Activated CD4-positive, alpha-beta T cell treated with anti-CD3 and anti-CD28 coated beads, Interleukin-2, amount 50 U/mL, for 48 hours (primary cell): Measurements from ENCODE around the gene CD79B.

Experiments
- DNase-seq, 2 experiments: peaks; one replicate each; pipeline ENCODE4 v3.0.0-alpha.2; 2020

The CD79B gene

GRCh38 chr17:63931981-63932561 is at the start of gene CD79B:
Gene CD79B (minus strand): TSS chr17:63932331. CDS start chr17:63932261, 70 bp downstream.
- DNase-seq = peak; percentile 57 to 62

DNA sequence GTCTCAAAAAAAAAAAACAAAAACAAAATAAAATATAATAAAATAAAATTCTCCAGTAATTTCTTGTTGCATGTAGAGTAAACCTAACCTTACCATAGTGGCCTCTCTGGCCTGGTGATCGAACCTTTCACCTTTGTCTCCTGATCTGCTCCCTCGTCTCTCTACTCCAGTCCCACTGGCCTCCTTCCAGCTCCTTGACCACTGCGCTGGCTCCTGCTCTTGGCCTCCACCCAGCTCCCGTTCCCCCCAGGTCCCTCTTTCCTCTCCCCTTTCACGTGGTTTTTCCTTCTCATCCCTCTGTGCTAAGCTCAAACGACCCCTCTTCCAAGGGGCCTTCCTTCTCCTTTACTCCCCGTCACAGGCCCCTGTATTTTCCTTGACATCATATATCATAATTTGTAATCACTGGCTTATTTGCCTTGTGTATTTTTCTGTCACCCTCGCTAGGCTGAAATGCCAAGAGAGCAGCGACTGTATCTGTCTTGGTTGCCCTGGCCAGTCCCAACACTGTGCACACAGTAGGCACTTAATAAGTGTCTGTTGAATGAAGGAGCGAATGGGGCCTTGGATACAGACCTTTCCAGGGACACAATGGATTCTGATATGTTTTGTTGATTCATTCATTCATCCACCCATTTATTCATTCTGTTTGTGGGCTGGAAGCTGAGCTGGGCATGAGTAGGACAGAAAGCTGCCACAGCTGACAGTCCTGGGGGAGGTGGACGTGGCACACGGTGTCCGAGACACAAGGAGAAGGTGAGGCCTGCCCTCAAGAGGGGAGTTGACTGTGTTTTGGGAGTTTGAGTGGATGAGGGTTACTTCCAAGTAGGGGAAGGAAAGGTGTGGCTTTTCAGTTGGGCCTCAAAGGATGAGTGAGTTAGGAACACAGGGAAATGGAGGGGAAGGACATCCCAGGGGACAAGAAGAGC is 46.4 kb upstream of the CD79B start:
- DNase-seq = no peak

DNA sequence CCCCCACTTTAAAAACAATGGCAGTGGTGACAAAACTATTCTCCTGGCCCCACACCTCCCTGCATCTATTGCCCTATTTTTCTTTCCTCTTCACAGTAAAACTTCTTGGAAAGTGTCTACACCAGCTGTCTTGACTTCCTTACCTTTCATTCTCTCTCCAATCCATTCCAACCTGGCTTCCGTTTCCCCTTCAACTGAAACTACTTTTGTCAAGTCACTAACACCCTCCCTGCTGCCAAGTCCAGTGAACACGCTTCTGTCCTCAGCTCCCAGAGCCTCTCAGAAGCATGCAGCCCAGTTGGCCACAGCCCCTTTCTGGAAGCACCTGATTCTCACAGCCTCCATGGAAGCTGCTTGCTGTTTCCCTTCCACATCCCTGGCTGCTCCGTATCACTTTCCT is 44.6 kb upstream of the CD79B start:
- DNase-seq = no peak

GRCh38 chr17:63975541-63976092 is 43.5 kb upstream of the CD79B start:
- DNase-seq = no peak

DNA sequence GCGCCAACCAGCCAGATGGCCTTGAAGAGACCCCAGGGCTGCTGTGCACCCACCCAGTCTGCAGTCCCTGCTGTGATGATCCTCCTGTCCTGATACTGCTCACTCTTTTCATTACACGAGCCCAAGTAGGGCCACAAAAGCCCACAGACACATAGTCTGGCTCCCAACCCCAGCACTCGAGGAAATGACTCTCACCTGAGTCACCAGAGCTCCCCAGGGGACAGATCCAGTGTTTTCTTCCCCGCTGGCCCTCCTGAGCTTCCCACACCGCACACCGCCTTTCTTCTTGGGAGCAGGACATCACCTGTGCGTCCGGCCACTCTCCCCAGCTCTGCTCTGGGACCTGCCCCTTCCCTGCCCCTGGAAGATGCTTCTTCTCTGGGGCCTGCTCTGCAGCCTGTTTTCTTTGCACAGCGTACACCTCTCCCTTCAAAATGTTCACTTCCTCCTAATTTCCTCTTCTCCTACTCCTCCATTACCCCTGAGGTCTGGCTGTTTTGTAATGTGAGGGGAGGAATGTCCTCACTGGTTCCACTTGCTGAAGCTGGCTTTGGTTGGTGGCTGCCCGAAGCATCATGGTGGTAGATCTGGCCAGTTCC is 42.6 kb upstream of the CD79B start:
- no peak for DNase-seq

GRCh38 chr17:63973930-63974593 is 41.9 kb upstream of the CD79B start:
- DNase-seq = no peak

DNA sequence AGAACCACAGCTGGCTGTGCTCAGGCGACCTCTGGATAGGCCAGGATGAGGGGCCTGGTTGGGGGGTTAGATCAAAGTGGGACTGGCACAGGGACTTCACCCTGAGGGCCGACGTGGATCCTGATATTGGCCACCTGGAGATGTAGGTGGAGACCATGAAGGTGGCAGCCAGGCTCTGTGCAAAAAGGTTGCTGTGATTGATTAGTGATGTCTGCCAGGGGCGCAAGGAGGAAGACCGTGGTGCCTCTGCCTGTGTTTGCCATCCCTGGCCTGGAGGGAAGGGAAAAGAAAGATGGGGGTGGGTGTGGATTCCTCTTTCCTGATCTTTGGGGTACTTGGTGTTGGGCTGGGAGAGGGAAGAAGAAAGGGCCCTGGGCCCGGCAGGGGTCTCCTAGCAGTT is 41.1 kb upstream of the CD79B start:
- no peak for DNase-seq

GRCh38 chr17:63972796-63973195 is 40.7 kb upstream of the CD79B start, which contains the start of gene SCN4A:
Gene SCN4A (minus strand): TSS chr17:63972918. CDS start chr17:63972841, 77 bp downstream.
- no peak for DNase-seq

- no peak for DNase-seq
Observed at GRCh38 chr17:63969278-63969677, 37.1 kb upstream of the CD79B start.

DNA sequence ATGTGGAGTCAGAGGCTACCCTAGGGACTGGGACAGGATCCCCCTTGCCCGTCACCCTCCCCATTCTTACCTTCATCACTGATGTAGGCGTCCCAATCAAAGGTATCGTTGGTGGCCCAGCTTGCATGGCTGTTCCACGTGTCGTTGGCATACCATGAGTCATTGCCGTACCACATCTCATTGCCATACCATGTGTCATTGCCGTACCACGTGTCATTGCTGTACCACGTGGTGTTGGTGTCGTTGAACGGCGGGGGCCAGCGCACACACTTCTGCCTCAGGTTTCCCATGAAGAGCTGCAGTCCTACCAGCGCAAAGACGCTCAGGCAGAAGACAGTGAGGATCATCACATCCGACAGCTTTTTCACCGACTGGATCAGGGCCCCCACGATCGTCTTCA is 35.8 kb upstream of the CD79B start:
- DNase-seq = peak in 1 of 2 experiments; percentile 29

GRCh38 chr17:63966646-63967264 is 34.6 kb upstream of the CD79B start:
- DNase-seq = no peak

DNA sequence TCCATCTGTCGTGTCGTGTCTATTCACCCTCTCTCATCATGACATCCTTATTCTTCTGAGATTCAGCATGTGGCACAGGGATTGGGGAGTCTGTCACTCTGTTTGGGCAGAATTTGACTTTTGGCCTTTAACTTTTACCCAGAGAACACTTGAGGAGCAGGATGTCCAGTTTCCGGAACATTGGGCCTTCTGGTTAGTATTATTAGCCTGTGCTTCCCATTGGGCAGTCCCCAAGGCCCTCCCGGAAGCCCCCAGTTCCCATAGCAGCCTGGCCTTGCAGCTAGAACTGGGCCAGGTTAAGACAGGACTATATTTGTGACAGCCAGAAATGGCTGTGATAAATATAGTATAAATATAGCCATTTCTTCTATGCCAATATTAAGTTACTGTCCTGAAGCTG is 31.0 kb upstream of the CD79B start:
- no peak for DNase-seq

- no peak for DNase-seq
Observed at GRCh38 chr17:63962298-63962744, 30.2 kb upstream of the CD79B start.

DNA sequence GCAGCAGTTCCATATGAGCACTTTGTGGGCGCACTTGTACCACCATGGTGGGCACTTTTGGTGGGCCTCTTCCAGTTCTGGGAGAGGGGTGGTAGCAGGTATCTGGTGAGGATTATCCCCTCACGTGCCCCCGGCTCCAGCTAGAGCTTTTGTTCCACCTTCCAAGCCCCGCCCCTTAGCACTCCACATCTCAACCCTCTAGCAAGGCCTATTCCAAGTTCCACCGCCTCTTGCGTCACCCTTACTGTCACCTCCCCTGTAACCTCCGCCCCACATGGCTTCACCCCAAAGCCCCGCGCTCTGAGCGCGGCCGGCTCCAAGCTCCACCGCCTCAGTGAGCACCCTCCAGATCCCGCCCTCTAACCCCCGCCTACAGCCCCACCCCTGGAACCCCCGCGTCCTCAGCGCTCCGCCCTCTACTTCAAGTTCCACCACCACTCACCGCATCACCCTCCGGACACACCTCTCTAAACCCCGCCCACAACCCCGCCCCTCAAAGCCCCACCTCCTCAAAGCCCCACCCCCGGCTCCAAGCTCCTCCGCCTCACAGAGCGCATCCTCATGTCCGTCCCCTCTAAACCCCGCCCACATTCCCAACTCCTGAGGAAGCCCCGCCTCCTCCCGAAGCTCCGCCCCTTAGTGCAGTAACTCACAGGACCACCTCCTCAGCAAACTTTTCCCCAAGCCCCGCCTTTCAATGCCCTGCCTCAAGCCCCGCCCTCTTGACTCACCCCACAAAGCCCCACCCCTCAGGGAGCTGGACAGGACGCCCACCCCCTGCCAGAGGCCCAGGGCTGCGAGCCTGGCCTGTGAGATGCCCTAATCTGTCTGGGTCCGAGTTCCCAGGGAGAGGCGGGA is 29.5 kb upstream of the CD79B start:
- peak; percentile 44 to 58 for DNase-seq

- DNase-seq = no peak
Observed at GRCh38 chr17:63960430-63960829, 28.3 kb upstream of the CD79B start.

DNA sequence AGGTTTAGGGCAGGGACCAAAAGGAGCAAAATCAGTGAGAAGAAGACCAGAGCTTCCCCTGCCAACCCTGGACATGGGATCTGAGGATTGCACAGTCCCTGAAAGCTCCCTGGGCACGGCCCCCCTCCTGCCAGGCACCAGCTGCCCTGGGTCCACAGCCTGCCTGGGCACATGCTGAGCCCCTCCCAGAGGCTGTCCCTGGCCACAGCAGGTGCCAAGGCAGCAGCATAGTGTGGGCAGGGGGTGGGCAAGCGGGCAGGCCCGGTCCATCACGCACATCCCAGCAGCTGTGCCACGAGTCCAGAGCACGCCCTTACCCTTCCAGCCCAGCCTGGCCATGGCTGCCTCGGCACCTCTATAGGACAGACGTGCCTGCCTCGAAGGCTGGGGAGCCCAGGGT is 27.9 kb upstream of the CD79B start:
- DNase-seq = no peak

DNA sequence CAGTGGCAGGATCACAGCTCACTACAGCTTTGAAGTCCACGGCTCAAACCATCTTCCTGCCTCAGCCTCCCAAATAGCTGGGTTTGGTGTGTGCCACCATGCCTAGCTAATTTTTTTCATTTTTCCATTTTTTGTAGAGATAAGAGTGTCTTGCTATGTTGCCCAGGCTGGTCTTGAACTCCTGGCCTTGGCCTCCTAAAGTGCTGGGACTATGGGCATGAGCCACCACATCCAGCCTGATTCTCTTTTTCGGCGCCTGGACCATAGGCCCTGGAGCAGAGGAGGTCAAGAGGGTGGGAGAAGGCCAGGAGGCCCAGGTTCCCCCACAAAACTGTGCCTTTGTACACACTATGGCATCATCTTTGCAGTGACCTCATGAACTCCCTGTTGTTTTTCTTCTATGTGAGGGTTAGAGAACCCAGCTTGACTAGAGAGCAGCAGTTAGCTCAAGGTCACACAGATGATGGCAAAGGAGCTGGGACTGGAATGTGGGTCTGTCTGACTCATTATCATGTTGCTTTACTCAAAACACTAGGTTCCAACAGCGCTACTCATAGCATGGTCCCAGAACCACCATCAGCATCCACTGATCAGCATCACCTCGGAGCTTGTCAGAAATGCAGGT is 24.3 kb upstream of the CD79B start:
- no peak for DNase-seq

GRCh38 chr17:63955791-63956190 is 23.7 kb upstream of the CD79B start:
- no peak for DNase-seq

GRCh38 chr17:63955232-63955631 is 23.1 kb upstream of the CD79B start:
- no peak for DNase-seq

DNA sequence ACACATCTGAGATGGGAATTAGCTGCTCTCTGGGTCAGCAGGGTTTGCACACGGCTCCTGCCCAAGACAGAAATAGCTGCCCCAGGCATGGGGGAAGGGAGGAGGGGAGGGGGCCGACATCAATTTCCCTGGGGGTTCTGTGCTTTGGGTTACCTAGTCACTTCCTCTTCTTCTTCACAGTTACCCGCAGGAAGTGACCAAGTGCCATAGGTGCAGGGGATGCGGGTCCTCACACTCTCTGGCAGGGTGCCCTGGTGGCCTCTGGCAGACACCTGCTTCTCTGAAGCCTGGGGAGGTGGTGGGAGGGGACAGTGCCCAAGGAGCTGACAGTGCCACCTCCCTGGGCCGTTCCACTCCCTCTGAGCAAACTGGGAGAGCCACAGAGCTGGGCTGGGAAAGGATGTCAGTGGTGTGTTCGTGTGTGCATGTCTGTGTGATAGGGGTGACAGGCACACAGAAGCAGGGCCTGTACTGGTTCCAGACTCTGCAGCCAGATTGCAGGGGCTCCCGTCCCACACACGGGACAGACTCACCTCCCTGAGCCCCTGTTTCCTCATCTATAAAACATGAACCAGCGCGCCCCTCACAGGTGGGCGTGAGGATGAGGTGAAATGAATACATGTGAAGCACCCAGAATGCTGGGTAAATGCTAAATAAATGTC is 22.4 kb upstream of the CD79B start:
- peak in 1 of 2 experiments; percentile 31 for DNase-seq
